GM12872 (cell line): Measurements from ENCODE around the gene FAM222A.

ENCODE experiments used
- TF ChIP-seq, protein P1 (sequence below): IDR thresholded peaks from 3 replicates; pipeline ENCODE4 v1.5.1; 2011; ENCODE audit warnings: low read depth, mild to moderate bottlenecking, low read length, moderate library complexity; ENCODE audit not compliant: insufficient read depth

FAM222A gene

DNA sequence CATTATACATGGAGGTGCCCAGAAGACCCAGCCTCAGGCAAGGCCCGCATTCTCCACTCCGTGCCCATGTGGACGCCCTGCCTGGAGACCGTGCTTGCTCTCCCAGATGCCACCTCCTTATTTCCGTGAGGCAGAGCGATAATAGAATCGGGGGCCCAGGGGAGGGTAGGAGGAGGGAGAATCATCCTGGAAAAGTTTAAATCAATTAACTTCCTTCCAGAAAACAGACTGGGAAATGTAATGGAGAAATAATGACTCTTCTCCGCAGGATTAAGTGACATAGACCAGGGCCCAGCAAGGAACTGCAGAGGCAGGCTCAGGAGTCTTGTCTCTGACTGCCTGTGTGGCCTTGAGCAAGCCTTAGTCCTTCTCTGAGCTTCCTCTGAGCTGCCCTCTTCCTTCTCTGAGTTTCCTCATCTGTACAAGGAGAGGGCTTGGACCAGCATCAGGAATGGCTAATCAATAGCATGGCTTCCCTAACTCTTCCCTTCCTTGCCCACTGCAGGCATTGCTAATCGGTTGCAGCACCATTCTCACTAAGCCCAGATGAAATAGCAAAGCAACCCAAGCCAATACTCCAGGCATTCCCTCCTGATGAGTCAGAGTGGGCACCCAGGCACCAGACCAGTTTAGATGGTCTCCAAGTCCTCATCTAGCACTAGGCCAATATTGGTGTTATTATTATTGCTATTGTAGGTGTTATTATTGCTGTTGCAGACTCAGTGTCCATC is 11.3 kb upstream of the FAM222A start:
- TF ChIP-seq, protein P1, sequence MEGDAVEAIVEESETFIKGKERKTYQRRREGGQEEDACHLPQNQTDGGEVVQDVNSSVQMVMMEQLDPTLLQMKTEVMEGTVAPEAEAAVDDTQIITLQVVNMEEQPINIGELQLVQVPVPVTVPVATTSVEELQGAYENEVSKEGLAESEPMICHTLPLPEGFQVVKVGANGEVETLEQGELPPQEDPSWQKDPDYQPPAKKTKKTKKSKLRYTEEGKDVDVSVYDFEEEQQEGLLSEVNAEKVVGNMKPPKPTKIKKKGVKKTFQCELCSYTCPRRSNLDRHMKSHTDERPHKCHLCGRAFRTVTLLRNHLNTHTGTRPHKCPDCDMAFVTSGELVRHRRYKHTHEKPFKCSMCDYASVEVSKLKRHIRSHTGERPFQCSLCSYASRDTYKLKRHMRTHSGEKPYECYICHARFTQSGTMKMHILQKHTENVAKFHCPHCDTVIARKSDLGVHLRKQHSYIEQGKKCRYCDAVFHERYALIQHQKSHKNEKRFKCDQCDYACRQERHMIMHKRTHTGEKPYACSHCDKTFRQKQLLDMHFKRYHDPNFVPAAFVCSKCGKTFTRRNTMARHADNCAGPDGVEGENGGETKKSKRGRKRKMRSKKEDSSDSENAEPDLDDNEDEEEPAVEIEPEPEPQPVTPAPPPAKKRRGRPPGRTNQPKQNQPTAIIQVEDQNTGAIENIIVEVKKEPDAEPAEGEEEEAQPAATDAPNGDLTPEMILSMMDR = no peak

DNA sequence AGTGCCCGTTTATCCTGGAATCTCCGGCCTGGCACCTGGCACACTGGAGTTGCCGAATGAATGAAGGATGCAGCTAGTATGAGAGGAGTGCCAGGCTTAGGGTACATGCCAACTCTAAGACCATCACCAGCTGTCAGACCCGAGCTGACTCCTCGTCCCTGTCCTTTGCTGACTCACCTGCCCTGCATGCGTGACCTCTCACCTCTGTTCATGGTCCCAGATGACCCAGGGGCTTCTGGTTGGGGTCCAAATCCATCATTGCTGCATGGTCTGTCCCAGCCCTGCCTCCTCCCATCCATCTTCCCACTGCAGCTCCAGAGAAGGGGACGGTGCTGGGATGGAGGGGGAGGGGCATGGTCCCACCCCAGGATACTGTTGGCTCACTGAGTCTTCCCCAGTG is 9.9 kb upstream of the FAM222A start:
- TF ChIP-seq, protein P1 = no peak

DNA sequence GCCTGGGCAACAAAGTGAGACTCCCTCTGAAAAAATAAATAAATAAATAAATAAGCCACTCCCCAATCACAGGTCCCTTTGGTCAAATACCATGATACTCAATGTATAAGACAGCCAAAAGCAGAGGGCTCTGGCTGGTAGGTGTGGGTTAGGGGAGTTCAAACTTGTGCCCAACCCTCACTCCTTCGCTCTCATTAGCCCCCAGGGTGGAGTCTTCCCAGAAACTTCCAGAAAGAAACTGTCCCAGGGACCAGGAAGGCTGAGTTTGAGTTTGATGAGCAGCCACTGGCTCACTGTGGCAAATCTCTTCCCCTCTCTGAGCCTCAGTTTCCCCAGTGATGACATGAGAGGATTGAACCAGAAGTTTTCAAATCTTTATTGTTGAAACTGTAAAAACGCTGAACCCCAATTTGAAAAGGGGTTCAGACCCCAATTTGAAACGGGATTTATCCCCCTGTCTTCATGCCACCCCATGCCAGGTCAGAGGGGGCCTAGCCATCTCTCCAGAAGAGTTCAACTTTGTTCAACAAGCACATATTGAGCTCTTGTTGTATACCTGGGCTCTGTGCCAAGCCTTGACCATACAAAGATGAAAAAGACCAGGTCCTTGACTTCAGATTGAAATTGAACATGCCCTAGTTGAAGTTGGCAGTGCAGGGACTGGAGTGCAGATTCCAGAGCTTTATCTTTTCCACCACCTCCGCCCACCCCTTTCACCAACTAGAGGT is 9.1 kb upstream of the FAM222A start:
- TF ChIP-seq, protein P1 = no peak

DNA sequence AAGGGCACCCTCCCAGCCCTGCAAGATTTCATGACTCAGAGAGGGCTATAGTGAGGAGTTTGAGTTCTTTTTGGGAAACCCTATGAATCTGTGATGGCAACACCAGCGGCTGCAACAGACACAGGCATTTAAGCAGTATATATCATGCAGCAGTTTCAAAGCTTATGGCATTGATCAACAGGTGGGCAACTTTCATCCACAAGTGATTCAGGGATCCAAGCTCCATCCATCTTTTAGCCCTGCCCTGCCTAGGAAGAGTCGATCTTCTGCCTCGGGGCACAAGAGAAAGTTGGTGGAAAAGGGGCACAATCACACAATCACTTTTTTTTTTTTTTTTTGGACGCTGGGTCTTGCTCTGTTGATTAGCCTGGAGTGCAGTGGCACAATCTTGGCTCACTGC is 8.3 kb upstream of the FAM222A start:
- TF ChIP-seq, protein P1 = no peak

DNA sequence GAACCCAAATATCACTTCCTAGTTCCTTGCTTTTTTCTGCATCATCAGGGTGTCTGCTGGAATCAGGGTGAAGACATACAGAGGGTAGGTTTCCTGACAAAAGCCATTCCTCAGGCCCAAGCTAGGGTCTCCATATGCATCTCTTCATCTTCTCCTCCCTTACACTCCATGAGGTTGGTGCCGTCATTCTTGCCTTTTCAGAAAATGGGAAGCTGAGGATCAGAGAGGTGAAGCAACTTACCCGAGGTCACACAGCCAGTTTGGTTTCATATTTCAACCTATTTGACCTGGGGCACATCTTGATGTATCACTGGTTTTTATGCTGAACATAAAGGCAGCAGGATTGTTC is 7.3 kb upstream of the FAM222A start:
- TF ChIP-seq, protein P1 = no peak

DNA sequence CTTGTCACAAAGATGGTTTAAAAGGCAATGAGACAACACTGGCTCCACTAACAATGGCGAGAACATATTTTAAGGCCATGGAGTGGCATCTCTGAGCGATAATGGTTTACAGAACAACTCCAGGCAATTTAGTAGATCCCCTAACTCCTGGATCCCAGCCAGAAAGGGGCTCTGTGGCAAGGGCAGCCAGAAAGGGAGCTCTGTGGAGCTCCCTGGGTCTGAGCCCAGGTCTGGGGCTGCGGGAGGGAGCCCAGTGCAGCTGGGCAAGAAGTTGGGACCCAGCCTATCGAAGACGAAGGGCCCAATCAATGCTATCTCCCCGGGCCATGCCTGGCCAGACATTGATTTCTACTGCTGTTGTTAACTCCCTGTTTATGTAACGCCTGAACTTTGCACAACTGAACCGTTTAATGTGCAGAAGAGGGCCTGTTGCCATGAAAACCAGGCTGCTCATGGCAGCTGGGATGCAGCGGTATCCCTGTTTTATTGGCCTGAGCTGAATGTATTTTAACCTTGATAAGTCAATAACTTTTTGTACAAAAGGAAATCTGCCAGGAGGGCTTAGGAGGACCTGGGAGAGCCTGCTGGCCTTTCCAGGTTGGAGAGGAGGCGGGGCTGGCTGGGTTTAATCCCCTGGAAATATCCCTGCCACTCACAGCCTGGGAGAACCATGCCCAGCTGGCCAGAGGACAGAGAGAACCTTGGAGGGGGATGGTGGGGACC is 6.7 kb upstream of the FAM222A start:
- TF ChIP-seq, protein P1 = no peak

DNA sequence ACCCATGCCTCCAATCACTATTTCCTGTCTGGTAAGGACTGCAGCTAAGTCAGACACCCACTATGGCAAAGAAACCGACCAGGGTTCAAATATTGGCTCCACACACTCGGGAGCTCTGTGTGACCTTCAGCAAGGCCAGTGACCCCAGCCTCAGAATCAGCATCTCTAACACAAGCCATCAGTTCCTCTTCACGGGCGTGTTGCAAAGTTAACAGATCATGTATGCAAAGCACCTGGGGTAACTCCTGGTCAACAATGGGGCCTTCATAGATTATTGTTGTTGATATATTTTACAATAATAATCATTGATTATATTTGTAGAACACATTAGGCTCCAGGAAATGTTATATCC is 6.2 kb upstream of the FAM222A start:
- TF ChIP-seq, protein P1 = no peak
